22Rv1 (cell line): ENCODE results near the gene TKTL2.

Experiments
- H3K27ac ChIP-seq: fragments of 450-650 bp; 2 replicates; pipeline ENCODE4 v1.5.1; 2017
- CTCF ChIP-seq: fragments of 450-650 bp; IDR thresholded peaks from 2 replicates; pipeline ENCODE4 v1.5.1; 2017; ENCODE audit warnings: mild to moderate bottlenecking
- ZFX ChIP-seq: fragments of 450-650 bp; IDR thresholded peaks from 2 replicates; pipeline ENCODE4 v1.6.1; 2017; ENCODE audit warnings: antibody characterized with exemption, borderline replicate concordance

The TKTL2 gene

GRCh38 chr4:163492951-163493504 lies 19.5 kb upstream of the TKTL2 start:
- no peak for TF ChIP-seq ZFX
- no peak for TF ChIP-seq CTCF

DNA sequence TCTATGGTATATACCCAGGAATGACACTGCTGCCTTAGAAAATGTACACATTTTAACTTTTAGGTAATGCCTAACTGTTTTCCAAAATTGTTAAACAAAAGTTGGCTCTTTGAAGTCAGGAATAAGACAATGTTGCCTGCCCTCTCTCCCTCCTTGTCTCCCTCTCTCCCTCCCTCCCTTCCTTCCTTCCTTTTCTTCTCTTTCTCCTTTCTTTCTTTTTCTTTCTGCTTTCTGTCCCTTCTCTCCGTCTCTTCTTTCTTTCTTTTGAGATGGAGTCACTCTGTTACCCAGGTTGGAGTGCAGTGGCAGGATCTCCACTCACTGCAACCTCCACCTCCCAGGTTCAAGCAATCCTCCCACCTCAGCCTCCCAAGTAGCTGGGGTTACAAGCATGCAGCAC lies 16.4 kb upstream of the TKTL2 start:
- no peak for TF ChIP-seq CTCF
- no peak overlapping the region for H3K27ac ChIP-seq

More at GRCh38 chr4:163492951-163493504, 19.5 kb upstream of the TKTL2 start:
- no peak overlapping the region for H3K27ac ChIP-seq

DNA sequence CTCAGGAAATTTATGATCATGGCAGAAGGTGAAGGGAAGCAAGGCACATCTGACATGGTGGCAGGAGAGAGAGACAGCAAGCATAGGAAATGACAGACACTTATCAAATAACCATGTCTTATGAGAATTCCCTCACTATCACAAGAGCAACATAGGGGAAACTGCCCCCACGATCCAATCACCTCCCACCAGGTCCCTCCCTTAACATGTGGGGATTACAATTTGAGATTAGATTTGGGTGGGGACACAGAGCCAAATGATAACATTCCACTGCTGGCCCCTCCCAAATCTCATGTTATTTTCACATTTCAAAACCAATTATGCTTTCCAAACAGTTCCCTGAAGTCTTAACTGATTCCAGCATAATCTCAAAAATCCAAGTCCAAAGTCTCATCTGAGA lies 12.8 kb upstream of the TKTL2 start:
- no peak overlapping the region for H3K27ac ChIP-seq
- no peak for TF ChIP-seq CTCF
- no peak for TF ChIP-seq ZFX

DNA sequence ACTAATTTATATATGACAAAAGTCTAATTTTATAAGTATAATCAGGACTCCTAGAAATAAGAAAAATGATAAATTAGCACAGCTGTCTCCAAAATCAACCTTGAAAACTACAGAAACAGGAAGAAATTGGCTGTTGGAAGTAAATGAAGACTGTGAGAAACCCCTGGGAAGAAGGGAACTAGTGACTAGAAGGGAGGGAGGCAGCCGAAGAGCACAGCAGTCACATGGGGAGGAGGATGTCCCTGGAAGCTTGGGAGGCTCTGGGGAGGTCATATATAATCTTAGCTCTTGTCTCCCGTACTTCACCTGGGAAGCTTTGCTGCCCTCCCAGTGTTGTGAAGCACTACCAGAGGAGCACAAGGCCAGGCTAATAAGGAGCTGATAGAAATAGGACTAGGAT lies 12.0 kb upstream of the TKTL2 start:
- TF ChIP-seq ZFX (no peak), CTCF (no peak)
- H3K27ac ChIP-seq = no peak overlapping the region

- TF ChIP-seq ZFX = no peak
- peak; percentile 73 for TF ChIP-seq CTCF
- no peak overlapping the region for H3K27ac ChIP-seq
Measured at GRCh38 chr4:163484906-163485305, 11.4 kb upstream of the TKTL2 start.

DNA sequence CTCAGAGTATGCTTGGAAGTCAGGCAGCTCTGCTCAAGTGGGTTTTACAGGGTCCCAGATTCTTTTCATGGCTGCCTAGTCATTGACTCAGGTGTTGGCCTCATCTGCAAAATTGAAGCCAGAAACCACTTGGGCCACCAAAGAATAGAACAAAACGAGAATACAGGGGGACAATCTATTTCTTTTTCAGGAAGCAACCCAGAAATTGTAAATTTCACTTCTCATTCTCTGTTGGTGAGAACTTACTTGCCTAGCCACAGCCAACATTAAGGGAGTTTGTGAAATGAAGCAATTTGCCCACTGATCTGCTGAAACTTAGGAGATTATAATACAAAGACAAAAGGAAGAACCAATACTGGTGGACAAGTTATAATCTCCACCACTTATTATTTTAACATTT lies 8.6 kb upstream of the TKTL2 start:
- TF ChIP-seq ZFX = no peak
- TF ChIP-seq CTCF = no peak
- H3K27ac ChIP-seq = no peak overlapping the region

GRCh38 chr4:163476761-163477438 lies 3.3 kb upstream of the TKTL2 start:
- no peak overlapping the region for H3K27ac ChIP-seq
- TF ChIP-seq CTCF (no peak), ZFX (no peak)
